Uterus (tissue), 4 donors: ENCODE measurements around the gene CNOT6L. TPM values are rescaled to one million over a fixed set of nuclear protein-coding genes. Genes with fewer than 3 reads are reported as not detected.

Source experiments
- DNase-seq, 2 donors: peaks; one replicate each; pipeline ENCODE4 v3.0.0-alpha.2; 2019 to 2020
- H3K27ac ChIP-seq, 2 donors: fragments of 200-600 bp; sonication (generic); 1 replicate in 1 of 2; 2 replicates in 1 of 2; pipeline ENCODE4 v1.5.1; 2016 to 2018
- H3K27me3 ChIP-seq, 2 donors: fragments of 200-600 bp; sonication (generic); one replicate each; pipeline ENCODE4 v1.5.1; 2018 to 2019; ENCODE audit warnings: control low read depth in 1 of 2
- H3K36me3 ChIP-seq, 2 donors: fragments of 200-600 bp; sonication (generic); one replicate each; pipeline ENCODE4 v1.5.1; 2019; ENCODE audit warnings: control low read depth in 1 of 2
- H3K4me1 ChIP-seq, 2 donors: fragments of 200-600 bp; sonication (generic); one replicate each; pipeline ENCODE4 v1.5.1; 2018 to 2019; ENCODE audit warnings: control low read depth in 1 of 2
- H3K4me3 ChIP-seq, 2 donors: fragments of 200-600 bp; sonication (generic); 1 replicate in 1 of 2; 2 replicates in 1 of 2; pipeline ENCODE4 v1.5.1; 2018 to 2019; ENCODE audit warnings: mild to moderate bottlenecking in 1 of 2
- H3K9me3 ChIP-seq, 2 donors: fragments of 200-600 bp; sonication (generic); one replicate each; pipeline ENCODE4 v1.5.1; 2019; ENCODE audit warnings: control low read depth in 1 of 2
- CTCF ChIP-seq, 4 experiments: fragments of 200-600 bp in 2 of 4; fragments of 450-650 bp in 2 of 4; sonication (generic) in 2 of 4; IDR thresholded peaks; one replicate each; pipeline ENCODE4 v1.5.1; 2016 to 2019; ENCODE audit warnings: antibody characterized with exemption in 4 of 4, mild to moderate bottlenecking in 2 of 4, moderate library complexity in 1 of 4
- POLR2A ChIP-seq, 2 donors: fragments of 450-650 bp; IDR thresholded peaks; one replicate each; pipeline ENCODE4 v1.6.1; 2016; ENCODE audit warnings: antibody characterized with exemption in 2 of 2, mild to moderate bottlenecking in 1 of 2, moderate library complexity in 1 of 2
- intact Hi-C: fragments of 100-400 bp; cut with DNase I; formaldehyde crosslinking; loops from one replicate; pipeline ENCODE4 v1.15.1; 2023; ENCODE audit warnings: low total_unique reads
- small RNA-seq: library from RNA; depleted of rRNA; stranded (forward); fragments of <200 nt; gene quantifications from one replicate; pipeline ENCODE3, GENCODE V24; 2016
- total RNA-seq, 4 donors: library from RNA; depleted of rRNA in 3 of 4; stranded (reverse); fragments of >200 nt in 3 of 4; gene quantifications; one replicate each; pipeline versions ENCODE4 v1.1.0 to v1.2.4, GENCODE V29; 2014 to 2023
- donor health status: DM: yes; HTN: yes; CAD: no.

Gene CNOT6L
- total RNA-seq, 4 donors from 2014 or later, result 6.7 to 63.2 (median 45.9) TPM

- TF ChIP-seq CTCF (IDR thresholded peaks at IDR 0.05) (no peak), POLR2A (IDR thresholded peaks at IDR 0.05) (no peak)
- no peaks in the 10 kb centered on the region for H3K4me1 ChIP-seq
- H3K27ac ChIP-seq, result no peak overlapping the region
- H3K36me3 ChIP-seq, result no peaks in the 10 kb centered on the region
- intact Hi-C loops, result no loop called here
- no peaks in the 10 kb centered on the region for H3K27me3 ChIP-seq
- no peak overlapping the region for H3K4me3 ChIP-seq
- DNase-seq, result no peak
- no peaks in the 10 kb centered on the region for H3K9me3 ChIP-seq
Measured at GRCh38 chr4:77676842-77677241, 142.3 kb downstream of the CNOT6L start.

GRCh38 chr4:77671051-77671450 lies 148.1 kb downstream of the CNOT6L start:
- no peaks in the 10 kb centered on the region for H3K36me3 ChIP-seq
- H3K4me3 ChIP-seq, result no peak overlapping the region
- intact Hi-C loops, result no loop called here
- H3K9me3 ChIP-seq, result no peaks in the 10 kb centered on the region
- DNase-seq, result no peak
- TF ChIP-seq CTCF (IDR thresholded peaks at IDR 0.05), result no peak
- TF ChIP-seq POLR2A (IDR thresholded peaks at IDR 0.05), result no peak
- no peaks in the 10 kb centered on the region for H3K27me3 ChIP-seq
- H3K27ac ChIP-seq, result no peak overlapping the region
- no peaks in the 10 kb centered on the region for H3K4me1 ChIP-seq

GRCh38 chr4:77669946-77670590 lies 149.1 kb downstream of the CNOT6L start:
- H3K4me1 ChIP-seq, result no peaks in the 10 kb centered on the region
- intact Hi-C loops, result no loop called here
- no peak overlapping the region for H3K27ac ChIP-seq
- H3K27me3 ChIP-seq, result no peaks in the 10 kb centered on the region
- no peak overlapping the region for H3K4me3 ChIP-seq
- TF ChIP-seq CTCF (IDR thresholded peaks at IDR 0.05), result no peak
- TF ChIP-seq POLR2A (IDR thresholded peaks at IDR 0.05), result no peak
- H3K36me3 ChIP-seq, result no peaks in the 10 kb centered on the region
- H3K9me3 ChIP-seq, result no peaks in the 10 kb centered on the region
- no peak for DNase-seq

- no peaks in the 10 kb centered on the region for H3K27me3 ChIP-seq
- H3K4me3 ChIP-seq, result no peak overlapping the region
- TF ChIP-seq POLR2A (IDR thresholded peaks at IDR 0.05) (no peak), CTCF (IDR thresholded peaks at IDR 0.05) (no peak)
- H3K4me1 ChIP-seq, result no peaks in the 10 kb centered on the region
- no peaks in the 10 kb centered on the region for H3K9me3 ChIP-seq
- no peaks in the 10 kb centered on the region for H3K36me3 ChIP-seq
- no peak for DNase-seq
- intact Hi-C loops, result no loop called here
- no peak overlapping the region for H3K27ac ChIP-seq
Measured at GRCh38 chr4:77665381-77666069, 153.6 kb downstream of the CNOT6L start.

Small RNA genes within 50 kb of the gene (small RNA-seq; reads per million reads assigned to genes)
- gene AC112225.1 (not detected), gene RF00612 (not detected)

Other genes starting within 250 kb of the CNOT6L start
- gene CXCL13, start 213.5 kb downstream of the CNOT6L start, total RNA-seq, result 1 to 10 TPM in 1 of 4 donors, not detected in 3; 1.1 TPM
- 10 to 100 TPM; 15.1 to 75.9 (median 34.8) TPM for gene MRPL1, start 43.5 kb upstream of the CNOT6L start, total RNA-seq
- gene FRAS1, start 238.0 kb upstream of the CNOT6L start, total RNA-seq, result 10 to 100 TPM in 1 of 4 donors, 1 to 10 TPM in 3; 1.0 to 32.5 (median 3.3) TPM